C1 segment of cervical spinal cord (tissue), 14 donors: Measurements from ENCODE around the gene APOBR.
"Not testable (repeated sequence)": the region's sequence is repeated elsewhere in the genome, so short reads cannot be mapped to it uniquely, and the experiment has no call there.

Experiments
- DNase-seq, 14 donors: peaks; one replicate each; lab custom pipeline; 2025; lab: John Stamatoyannopoulos, UW

The APOBR gene, protein sequence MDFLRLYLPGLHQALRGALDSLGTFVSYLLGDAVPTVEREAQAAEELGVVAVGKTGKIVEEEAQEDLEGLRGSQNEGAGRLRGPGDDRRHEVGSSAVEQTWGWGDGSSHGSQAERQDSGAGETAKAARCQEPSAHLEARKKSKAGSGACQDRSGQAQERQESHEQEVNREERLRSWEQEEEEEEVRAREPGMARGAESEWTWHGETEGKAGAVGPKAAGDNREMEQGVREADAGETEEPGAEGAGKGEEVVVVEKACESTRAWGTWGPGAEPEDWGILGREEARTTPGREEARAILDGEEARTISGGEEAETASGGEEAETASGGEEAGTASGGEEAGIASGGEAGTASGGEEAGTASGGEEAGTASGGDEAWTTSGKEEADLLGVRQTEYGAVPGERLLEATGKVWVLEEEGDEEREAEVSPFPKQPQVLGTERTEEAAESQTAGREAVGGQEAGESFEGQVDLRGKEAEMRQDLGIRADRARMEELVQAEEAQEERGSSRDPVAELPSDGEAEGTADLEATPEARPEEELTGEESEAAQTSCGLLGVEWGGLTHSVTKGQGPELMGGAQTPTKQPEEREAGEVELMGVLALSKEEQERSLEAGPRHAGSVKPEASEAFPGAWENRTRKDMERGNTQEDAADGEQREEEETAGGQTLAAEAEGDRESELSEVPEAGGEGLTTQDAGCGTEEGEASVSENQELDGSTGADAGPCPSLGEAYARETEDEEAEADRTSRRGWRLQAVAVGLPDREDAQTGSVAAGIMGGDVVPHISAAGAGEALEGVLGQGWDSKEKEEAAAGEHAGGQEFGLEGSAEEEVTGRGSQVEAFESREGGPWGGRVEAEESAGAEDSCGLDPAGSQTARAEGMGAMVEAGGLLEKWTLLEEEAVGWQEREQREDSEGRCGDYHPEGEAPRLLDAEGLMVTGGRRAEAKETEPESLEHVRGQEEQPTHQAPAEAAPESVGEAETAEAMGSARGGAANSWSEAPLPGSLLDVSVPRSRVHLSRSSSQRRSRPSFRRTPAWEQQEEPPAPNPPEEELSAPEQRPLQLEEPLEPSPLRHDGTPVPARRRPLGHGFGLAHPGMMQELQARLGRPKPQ

DNA sequence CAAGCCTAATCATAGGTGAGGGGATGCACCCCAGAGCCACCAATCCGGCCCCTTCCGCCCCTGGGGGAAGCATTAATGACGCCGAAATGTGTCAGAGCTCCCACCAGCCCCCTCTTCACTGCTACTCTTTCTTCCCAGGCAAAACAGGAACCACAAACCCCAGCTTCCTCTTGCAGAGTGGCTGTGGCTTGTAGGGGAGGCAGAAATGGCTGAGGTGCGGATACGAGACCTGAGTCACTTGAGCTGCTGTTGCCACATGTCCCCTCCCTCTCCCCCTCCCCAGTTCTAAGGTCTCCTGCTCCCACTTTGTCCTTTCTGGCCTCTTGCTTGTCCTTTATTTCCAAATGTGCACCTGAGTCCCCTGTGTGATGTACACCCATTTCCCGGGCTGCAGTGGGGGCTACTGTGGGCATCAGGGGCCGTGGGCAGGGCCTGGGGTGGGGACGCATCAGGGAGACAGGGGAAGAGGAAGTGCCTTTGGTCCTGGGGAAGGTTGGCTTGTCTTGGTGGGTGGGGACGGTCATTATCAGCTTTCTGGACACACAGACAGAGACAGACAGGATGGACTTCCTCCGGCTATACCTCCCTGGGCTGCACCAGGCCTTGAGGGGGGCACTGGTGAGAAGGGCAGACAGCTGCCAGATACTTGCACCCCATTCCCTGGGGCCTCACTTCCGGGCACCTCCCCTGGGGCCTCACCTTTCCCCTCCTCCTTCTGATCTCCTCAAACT, at the start of gene APOBR:
Gene APOBR (plus strand): TSS at position 523 of the 731 bp plus-strand sequence. CDS start 39 bp downstream, at position 562.
- DNase-seq: peak in 8 of 14 donors; percentile 18 to 59 (median 38)

DNA sequence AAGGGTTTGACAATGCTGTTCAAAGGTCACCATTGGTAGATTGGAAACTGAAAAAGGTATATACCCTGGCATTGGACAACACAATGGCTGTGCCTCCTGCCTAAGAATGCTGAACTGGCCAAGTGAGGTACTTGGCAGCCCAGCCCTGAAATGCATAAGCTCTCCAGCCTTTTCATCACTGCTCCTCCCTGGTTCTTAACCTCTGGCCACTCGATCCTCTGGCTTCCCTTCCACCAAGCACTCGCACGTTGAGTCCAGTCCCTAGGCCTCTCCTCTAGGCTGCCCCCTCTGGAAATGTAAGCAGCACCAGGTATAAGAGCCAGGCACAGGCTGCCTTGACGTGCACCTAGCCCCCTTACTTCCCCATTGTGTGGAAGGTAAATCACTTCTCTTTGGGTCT, 48.1 kb upstream of the APOBR start:
- not testable (repeated sequence) for DNase-seq

DNA sequence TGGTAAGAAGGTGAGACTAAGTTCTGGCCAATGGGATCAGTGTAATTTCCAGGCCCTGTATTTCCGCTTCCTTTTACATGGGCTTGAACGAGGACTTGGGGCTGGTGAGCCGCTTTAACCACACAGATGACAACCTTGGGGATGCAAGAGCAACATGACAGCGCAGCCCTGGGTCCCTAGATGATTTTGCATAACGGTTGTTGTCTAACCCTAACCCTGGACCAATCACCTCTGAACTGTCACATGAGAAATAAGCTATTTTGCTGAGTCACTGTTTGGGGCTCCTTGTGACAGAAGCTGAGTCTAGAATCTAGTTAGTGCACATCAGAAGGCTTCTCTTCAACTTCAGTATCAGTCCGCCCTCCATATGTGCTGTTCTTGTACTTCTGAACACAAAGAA, 47.4 kb upstream of the APOBR start:
- not testable (repeated sequence) for DNase-seq

DNA sequence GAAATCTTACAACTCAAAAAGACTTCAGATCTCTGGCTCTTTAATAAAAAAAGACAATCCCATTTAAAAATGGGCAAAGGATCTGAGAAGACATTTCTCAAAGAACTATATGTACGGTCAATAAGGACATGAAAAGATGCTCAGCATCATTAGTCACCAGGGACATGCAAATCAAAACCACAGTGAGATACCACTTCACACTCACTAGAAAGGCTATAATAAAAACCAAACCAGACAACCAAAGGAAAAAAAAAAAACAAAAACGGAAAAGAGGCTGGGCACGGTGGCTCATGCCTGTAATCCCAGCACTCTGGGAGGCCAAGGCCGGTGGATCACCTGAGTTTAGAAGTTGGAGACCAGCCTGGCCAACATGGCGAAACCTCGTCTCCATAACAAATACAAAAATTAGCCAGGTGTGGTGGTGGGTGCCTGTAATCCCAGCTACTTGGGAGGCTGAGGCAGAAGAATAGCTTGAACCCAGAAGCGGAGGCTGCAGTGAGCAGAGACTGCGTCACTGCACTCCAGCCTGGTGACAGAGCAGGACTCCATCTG, 20.7 kb upstream of the APOBR start:
- DNase-seq: no peak

DNA sequence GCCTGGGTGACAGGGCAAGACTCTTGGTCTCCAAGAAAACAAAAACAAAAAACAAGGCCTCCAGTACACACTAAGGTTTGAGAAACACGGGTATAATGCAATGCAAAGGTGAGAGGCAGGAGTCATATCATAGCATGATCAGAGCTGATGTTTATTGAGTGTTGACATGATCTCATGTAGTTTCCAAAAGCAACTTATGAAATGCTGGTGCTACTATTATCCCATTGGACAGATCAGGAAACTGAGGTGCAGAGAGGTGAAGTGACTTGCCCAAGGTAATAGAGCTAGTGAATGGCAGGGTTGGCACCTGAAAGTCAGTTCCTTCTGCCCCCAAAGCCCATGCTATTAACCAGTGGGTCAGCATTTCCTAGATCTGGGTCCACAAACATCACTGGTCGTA, 19.2 kb upstream of the APOBR start:
- DNase-seq: no peak

DNA sequence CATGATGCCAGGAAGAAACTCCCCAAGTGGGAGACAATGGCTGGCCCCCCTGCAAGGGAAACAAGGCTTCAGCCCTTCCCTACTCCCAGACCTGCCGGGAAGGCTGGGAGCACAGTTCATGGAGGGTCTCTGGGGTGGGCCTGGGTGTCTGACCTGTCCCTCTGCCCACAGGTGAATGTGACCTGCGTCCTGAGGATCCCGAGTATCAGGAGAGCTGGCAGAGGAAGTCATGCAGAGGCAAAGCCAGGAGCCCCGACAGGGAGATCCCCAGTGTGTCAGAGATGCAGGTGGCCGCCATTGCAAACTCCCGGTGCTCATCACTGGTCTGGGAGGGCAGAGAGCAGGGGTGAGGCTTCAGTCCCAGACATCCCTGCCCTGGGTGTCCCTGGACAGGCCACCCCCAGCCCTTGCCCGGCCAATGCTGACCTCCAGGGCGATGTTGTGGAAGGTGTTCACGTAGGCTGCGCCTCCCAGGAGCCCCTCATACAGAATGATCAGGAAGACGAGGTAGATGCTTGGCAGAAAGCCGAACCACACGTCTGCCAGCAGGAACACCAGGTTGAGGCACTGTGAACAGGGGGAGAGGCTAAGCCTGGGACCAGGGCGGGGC, 17.0 kb upstream of the APOBR start:
- DNase-seq: no peak

DNA sequence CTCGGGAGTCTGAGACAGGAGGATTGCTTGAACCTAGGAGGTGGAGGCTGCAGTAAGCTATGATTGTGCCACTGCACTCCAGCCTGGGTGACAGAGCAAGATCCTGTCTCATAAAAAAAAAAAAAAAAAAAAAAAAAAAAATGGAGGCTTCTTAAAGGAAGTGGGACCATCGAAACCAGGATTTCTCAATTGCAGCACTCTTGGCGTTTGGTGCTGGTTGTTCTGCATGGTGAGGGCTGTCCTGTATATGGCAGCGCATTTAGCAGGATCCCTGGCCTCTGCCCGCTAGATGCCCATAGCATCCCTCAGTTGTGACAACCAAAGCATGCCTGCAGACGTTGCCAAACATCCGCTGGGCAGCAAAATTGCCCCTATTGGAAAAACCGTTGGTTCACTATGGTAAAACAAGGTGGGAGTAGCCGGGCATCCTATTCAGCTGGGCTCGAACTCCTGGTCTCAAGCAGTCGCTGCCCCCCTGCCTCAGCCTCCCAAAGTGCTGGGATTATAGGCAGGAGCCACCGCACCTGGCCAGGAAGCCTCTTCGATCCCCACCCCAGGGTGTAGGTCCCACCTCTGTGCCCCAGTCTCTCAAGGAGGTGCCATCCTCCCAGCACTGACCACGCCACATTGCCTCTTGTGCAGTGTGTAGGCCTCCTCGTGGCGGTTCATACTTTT, 15.8 kb upstream of the APOBR start:
- no peak for DNase-seq

DNA sequence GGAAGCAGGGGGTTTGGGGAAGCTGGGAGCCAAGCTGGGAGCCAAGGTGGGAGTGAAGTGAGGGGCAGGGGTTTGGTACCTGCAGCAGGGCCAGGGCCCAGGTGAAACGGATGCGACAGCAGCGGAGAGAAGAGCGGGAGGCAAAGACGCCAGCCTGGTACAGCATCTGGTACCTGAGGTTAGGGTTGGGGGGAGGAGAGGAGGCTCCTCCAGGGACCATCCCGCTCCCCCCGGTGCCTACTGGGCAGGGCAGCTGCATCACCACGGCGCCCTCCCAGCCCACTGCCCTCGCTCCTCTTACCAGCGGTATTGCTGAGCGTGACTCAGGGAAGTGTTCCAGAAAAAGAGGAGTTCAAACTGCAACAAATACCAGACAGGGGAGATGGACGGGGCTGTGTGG, 12.4 kb upstream of the APOBR start:
- DNase-seq: no peak

DNA sequence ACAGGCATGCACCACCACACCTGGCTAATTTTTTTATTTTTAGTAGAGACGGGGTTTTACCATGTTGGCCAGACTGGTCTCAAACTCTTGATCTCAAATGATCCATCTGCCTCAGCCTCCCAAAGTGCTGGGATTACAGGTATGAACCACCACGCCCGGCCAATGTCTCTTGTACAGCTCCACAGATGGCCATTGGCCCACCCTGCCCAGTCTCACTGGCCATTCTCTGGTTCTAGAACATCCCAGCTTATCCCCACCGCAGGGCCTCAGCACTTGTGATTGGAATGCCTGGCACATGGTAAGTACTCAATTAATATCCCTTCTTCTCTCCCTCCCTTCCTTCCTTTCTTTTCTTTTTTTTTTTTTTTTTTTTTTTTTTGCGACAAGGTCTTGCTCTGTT, 11.1 kb upstream of the APOBR start:
- DNase-seq: not testable (repeated sequence)

DNA sequence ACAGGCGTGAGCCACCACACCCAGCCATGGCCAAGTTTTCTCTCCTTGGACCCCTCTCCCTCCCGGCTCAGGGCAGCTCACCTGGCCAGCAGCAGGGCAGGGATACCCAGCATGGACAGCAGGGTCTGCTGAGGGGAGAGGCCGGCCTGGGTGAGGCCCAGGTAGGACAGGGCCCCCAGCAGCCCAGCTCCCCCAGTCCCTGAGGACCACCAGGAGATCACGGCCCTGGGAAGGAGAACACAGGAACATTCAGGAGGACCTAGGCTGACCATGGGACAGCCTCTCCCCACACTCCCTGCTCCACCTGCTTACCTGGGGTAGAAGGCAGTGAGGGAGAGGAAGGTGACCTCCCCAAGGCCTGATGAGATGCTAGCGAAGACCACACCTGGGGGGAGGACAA, 8.2 kb upstream of the APOBR start:
- no peak for DNase-seq

DNA sequence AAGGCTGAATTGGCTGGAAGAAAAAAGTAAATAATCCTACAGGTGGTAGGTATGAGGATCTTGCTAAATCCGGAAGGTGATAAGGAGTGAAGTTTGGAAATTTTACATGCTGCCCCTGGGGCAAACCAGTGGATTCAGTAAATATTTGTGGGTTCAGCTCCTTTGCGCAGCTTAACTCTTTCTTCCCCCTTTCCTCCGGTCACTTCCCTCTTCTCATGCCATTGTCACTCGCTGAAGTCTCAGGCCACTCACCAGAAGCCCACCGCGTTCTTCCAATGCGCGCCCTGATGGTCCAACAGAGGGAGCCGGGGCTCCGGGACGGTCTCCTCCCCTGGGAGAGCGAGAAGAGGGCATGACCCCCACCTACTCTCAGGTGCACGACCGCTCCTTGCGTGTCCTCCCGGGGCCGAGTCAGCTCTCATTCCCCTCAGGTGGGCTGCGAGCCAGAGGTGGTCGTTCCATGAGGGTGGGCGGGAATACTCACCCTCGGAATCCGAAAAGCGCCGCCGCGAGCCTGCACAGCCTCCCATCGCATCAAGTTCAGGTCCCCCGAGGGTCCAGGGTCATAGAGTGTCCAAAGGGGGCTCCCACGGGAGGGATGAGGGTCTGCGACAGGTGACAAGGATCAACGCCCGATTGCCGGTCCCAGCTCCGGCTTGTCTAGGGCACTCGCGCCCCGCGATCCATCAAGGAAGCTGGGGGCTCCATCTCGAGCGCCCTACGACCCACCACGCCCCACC, 3.0 kb upstream of the APOBR start:
- peak in 5 of 14 donors; percentile 35 to 59 (median 49) for DNase-seq

DNA sequence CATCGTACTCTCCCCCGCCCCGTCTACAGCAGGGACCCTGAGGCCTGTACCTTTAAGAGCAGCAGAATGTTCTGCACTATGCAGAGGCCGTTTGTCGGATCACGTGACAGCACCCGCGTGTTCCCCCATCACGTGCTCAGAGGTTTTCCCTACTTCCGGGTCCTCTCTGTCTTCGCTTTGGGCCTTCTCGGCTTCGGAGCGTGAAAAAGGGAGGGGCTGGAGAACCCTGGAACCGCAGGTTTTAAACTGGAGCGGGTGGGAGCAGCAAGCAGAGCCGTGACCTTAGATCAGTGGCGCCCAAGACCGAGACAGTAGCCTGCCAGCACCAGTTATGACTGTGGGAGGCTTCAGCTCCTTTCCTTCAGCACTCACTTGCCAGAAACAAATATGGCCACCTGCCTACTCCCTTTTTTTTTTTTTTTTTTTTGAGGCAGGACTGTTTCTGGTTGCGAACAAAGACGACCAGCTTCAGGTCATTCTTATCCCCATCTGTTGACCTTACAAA, 2.4 kb upstream of the APOBR start, which contains the start of gene CLN3:
Gene CLN3 (minus strand): TSS at position 105 of the 505 bp plus-strand sequence. CDS start 315 bp downstream, outside the sequence.
- DNase-seq: peak; percentile 47 to 94 (median 89)

DNA sequence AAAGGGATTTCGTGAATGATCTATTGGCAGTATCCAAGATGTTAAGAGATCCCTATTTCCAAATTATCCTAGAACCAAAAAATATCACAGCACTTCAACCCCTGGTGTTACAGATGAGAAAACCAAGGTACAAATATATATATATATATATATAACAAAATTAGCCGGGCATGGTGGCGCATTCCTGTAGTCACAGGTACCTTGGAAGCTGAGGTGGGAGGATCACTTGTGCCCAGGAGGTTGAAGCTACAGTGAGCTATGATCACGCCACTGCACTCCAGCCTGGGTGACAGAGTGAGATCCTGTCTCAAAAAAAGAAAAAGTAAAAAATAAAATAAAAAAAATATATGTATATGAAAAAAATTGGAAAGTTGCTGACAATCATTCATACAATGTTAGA, 1.9 kb upstream of the APOBR start:
- DNase-seq: no peak

DNA sequence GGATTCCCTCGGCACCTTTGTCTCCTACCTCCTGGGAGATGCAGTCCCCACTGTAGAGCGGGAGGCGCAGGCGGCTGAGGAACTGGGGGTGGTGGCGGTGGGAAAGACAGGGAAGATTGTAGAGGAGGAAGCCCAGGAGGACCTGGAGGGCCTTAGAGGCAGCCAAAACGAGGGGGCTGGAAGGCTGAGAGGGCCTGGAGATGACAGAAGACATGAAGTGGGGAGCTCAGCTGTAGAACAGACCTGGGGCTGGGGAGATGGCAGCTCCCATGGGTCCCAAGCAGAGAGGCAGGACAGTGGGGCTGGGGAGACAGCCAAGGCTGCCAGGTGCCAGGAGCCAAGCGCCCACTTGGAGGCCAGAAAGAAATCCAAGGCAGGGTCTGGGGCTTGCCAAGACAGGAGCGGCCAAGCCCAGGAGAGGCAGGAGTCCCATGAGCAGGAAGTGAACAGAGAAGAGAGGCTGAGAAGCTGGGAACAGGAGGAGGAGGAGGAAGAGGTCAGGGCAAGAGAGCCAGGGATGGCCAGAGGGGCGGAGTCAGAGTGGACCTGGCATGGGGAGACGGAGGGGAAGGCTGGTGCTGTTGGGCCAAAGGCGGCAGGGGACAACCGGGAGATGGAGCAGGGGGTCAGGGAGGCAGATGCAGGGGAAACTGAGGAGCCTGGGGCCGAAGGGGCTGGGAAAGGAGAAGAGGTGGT, 803 bp downstream of the APOBR start:
- DNase-seq: peak in 1 of 14 donors; percentile 4

DNA sequence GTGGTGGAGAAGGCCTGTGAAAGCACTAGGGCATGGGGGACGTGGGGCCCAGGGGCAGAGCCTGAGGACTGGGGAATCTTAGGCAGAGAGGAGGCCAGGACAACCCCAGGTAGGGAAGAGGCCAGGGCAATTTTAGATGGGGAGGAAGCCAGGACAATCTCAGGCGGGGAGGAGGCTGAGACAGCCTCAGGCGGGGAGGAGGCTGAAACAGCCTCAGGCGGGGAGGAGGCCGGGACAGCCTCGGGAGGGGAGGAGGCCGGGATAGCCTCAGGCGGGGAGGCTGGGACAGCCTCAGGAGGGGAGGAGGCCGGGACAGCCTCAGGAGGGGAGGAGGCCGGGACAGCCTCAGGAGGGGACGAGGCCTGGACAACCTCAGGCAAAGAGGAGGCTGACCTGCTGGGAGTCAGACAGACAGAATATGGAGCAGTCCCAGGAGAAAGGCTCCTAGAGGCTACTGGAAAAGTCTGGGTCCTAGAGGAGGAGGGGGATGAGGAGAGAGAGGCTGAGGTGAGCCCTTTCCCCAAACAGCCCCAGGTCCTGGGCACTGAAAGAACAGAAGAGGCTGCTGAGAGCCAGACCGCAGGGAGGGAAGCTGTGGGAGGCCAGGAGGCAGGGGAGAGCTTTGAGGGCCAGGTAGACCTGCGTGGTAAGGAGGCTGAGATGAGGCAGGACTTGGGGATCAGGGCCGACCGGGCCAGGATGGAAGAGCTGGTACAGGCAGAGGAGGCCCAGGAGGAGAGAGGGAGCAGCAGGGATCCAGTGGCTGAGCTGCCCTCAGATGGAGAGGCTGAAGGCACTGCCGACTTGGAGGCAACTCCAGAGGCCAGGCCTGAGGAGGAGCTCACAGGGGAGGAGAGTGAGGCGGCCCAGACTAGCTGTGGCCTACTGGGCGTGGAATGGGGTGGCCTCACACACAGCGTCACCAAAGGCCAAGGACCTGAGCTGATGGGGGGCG, 1.6 kb downstream of the APOBR start:
- DNase-seq: no peak

DNA sequence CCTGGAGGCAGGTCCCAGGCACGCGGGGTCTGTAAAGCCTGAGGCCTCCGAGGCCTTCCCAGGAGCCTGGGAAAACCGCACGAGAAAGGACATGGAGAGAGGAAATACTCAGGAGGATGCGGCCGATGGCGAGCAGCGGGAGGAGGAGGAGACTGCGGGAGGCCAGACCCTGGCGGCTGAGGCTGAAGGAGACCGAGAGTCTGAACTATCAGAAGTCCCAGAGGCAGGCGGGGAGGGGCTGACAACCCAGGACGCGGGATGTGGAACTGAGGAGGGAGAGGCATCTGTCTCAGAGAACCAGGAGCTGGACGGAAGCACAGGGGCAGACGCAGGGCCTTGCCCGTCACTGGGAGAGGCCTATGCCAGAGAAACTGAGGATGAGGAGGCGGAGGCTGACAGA, 2.4 kb downstream of the APOBR start:
- DNase-seq: no peak

DNA sequence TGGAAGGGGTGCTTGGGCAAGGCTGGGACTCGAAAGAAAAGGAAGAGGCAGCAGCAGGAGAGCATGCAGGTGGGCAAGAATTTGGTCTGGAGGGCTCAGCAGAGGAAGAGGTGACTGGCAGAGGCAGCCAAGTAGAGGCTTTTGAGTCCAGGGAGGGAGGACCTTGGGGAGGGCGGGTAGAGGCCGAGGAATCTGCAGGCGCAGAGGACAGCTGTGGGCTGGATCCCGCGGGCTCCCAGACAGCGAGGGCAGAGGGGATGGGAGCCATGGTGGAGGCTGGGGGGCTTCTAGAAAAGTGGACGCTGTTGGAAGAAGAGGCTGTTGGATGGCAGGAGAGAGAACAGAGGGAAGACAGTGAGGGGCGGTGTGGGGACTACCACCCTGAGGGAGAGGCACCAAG, 2.9 kb downstream of the APOBR start:
- DNase-seq: no peak
